K562 treated with DMSO at 1 percent for 24 hours (cell line): Measurements from ENCODE around the gene STX11. TPM values are rescaled to one million over a fixed set of nuclear protein-coding genes. Genes with fewer than 3 reads are reported as not detected.

Experiments
- total RNA-seq: library from RNA; unstranded; fragments of 300-600 nt; gene quantifications from 2 replicates; pipeline ENCODE4 v1.2.3, GENCODE V29; 2022; ENCODE audit warnings: low read depth; ENCODE audit not compliant: insufficient read depth

The STX11 gene
- 0.67 and 2.0 TPM in 2 replicates for total RNA-seq

GRCh38 chr6:144149894-144150709 lies at the start of gene STX11:
STX11 (plus strand) TSS chr6:144150517; CDS start chr6:144186628, 36,111 bp downstream.

Other genes with a start within 250 kb of the STX11 start
- gene PLAGL1, start 142.3 kb upstream of the STX11 start, total RNA-seq: 22.1 and 22.3 TPM in 2 replicates
- gene SF3B5, start 54.9 kb upstream of the STX11 start, total RNA-seq: 568 and 579 TPM in 2 replicates
- gene UTRN, start 134.8 kb downstream of the STX11 start, total RNA-seq: 5.3 and 7.5 TPM in 2 replicates